ENCODE data around the gene FIZ1.
"Not testable (repeated sequence)": the region's sequence is repeated elsewhere in the genome, so short reads cannot be mapped to it uniquely, and the experiment has no call there.

Gene FIZ1

GRCh38 chr19:55594996-55595545, 4.2 kb downstream of the FIZ1 start:
- no peak for DNase-seq (ENCODE audit: low read depth)

- DNase-seq (ENCODE audit: low read depth), result no peak
These were observed 6.1 kb downstream of the FIZ1 start for GRCh38 chr19:55593096-55593772.

- no peak for DNase-seq (ENCODE audit: low read depth)
These were observed 6.8 kb downstream of the FIZ1 start for GRCh38 chr19:55592391-55593090.

- no peak for DNase-seq (ENCODE audit: low read depth)
These were observed 7.8 kb downstream of the FIZ1 start for GRCh38 chr19:55591555-55591954.

- no peak for DNase-seq (ENCODE audit: low read depth)
These were observed 8.7 kb downstream of the FIZ1 start for GRCh38 chr19:55590617-55591016.

- no peak for DNase-seq (ENCODE audit: low read depth)
These were observed 9.2 kb downstream of the FIZ1 start for GRCh38 chr19:55590109-55590508.

- no peak for DNase-seq (ENCODE audit: low read depth)
These were observed 10.6 kb downstream of the FIZ1 start for GRCh38 chr19:55588738-55589137.

GRCh38 chr19:55586976-55587668, 12.2 kb downstream of the FIZ1 start:
- peak; percentile 53 for DNase-seq (ENCODE audit: low read depth)

GRCh38 chr19:55585658-55586339, 13.5 kb downstream of the FIZ1 start:
- no peak for DNase-seq (ENCODE audit: low read depth)

- DNase-seq (ENCODE audit: low read depth), result no peak
These were observed 14.4 kb downstream of the FIZ1 start for GRCh38 chr19:55584871-55585270.

- DNase-seq (ENCODE audit: low read depth), result not testable (repeated sequence)
These were observed 15.4 kb downstream of the FIZ1 start for GRCh38 chr19:55583897-55584296.

GRCh38 chr19:55582284-55582683, 17.0 kb downstream of the FIZ1 start:
- DNase-seq (ENCODE audit: low read depth), result not testable (repeated sequence)

- no peak for DNase-seq (ENCODE audit: low read depth)
These were observed 17.5 kb downstream of the FIZ1 start for GRCh38 chr19:55581823-55582223.

GRCh38 chr19:55581145-55581822, 18.0 kb downstream of the FIZ1 start:
- no peak for DNase-seq (ENCODE audit: low read depth)

GRCh38 chr19:55580628-55581144, 18.6 kb downstream of the FIZ1 start, which contains the start of gene ZNF579:
Gene ZNF579 (minus strand): TSS chr19:55580848. CDS start chr19:55579639, 1,209 bp downstream.
- peak; percentile 70 for DNase-seq (ENCODE audit: low read depth)

GRCh38 chr19:55579766-55580621, 19.3 kb downstream of the FIZ1 start:
- no peak for DNase-seq (ENCODE audit: low read depth)

GRCh38 chr19:55578761-55579747, 20.3 kb downstream of the FIZ1 start:
- no peak for DNase-seq (ENCODE audit: low read depth)

- DNase-seq (ENCODE audit: low read depth), result no peak
These were observed 21.1 kb downstream of the FIZ1 start for GRCh38 chr19:55578031-55578760.
